K562 (cell line): ENCODE measurements around the gene DACT1. TPM values are rescaled to one million over a fixed set of nuclear protein-coding genes. Genes with fewer than 3 reads are reported as not detected.

Experiments
- ATAC-seq: fragments of 200-7000 bp; cut with Tn5 transposase; 3 replicates; pipeline ENCODE4 v1.9.1; 2020; ENCODE audit warnings: moderate library complexity
- BruUV-seq: library from RNA; stranded (reverse); fragments of 400-500 nt; replicated peaks from 2 replicates; lab custom pipeline; 2021; lab: Mats Ljungman, UMichigan
- CTCF ChIA-PET: fragments of 300-600 bp; formaldehyde crosslinking; extraction: SDS; loops from one replicate; lab custom pipeline; 2021; ENCODE audit warnings: low intra/inter-chr PET ratio; lab: Yijun Ruan, JAX
- POLR2A ChIA-PET: fragments of 300-600, 350-650 bp; sonication (Branson Sonifier 250); formaldehyde crosslinking; extraction: SDS; loops from one replicate; lab custom pipeline; 2021; ENCODE audit warnings: antibody characterized with exemption, inconsistent platforms; lab: Yijun Ruan, JAX
- DNase-seq, 4 experiments: peaks; one replicate each; pipeline versions ENCODE4 v3.0.0 to v3.0.0-alpha.2; 2011 to 2018; ENCODE audit warnings: low spot score in 3 of 4, mixed read lengths in 3 of 4; ENCODE audit errors: extremely low read depth in 1 of 4
- FAIRE-seq: peaks from 2 replicates; lab custom pipeline; 2011; peaks lifted over from hg19 to GRCh38; lab: Jason Lieb, UNC
- H2AFZ ChIP-seq: 2 replicates; pipeline ENCODE4 v1.6.0; 2011; ENCODE audit warnings: low read depth, low read length, control low read depth, inconsistent platforms
- H3K27ac ChIP-seq: fragments of 200-600 bp; 3 replicates; pipeline ENCODE4 v1.8.0; 2011; ENCODE audit warnings: low read depth, mild to moderate bottlenecking, control low read depth, inconsistent platforms, low read length, moderate library complexity, mixed read lengths; ENCODE audit errors: extremely low read depth
- H3K27me3 ChIP-seq, 2 experiments: fragments of 300-600 bp in 1 of 2; 2 replicates in 1 of 2; 3 replicates in 1 of 2; pipeline versions ENCODE4 v1.6.0 to v1.8.0; 2011; ENCODE audit warnings: inconsistent platforms in 2 of 2, low read length in 2 of 2, mild to moderate bottlenecking in 1 of 2, mixed read lengths in 1 of 2, moderate library complexity in 1 of 2; ENCODE audit not compliant: control insufficient read depth in 2 of 2, insufficient read depth in 2 of 2
- H3K36me3 ChIP-seq: fragments of 300-600 bp; 3 replicates; pipeline ENCODE4 v1.8.0; 2011; ENCODE audit warnings: mild to moderate bottlenecking, low read length, inconsistent platforms; ENCODE audit not compliant: control insufficient read depth, insufficient read depth
- H3K4me1 ChIP-seq, 2 experiments: fragments of 200-600 bp in 1 of 2; replicated peaks in 1 of 2; 2 replicates in 1 of 2; 3 replicates in 1 of 2; pipeline versions ENCODE4 v1.5.1 to v1.8.0; 2011; ENCODE audit warnings: inconsistent platforms in 2 of 2, low read length in 2 of 2, mild to moderate bottlenecking in 1 of 2, mixed read lengths in 1 of 2, moderate library complexity in 1 of 2; ENCODE audit not compliant: control insufficient read depth in 2 of 2, insufficient read depth in 2 of 2
- H3K4me2 ChIP-seq: 2 replicates; pipeline ENCODE4 v1.6.1; 2011; ENCODE audit warnings: low read length, control low read depth, inconsistent platforms, mixed read lengths; ENCODE audit not compliant: insufficient read depth
- H3K4me3 ChIP-seq: fragments of 200-600 bp; sonication (generic), shearing (Covaris generic); 2 replicates; pipeline ENCODE4 v1.5.1; 2016; ENCODE audit warnings: control low read depth, inconsistent platforms
- H3K79me2 ChIP-seq: fragments of 200-600 bp; 3 replicates; pipeline ENCODE4 v1.8.0; 2011; ENCODE audit warnings: low read length, inconsistent platforms; ENCODE audit not compliant: control insufficient read depth, insufficient read depth
- H3K9ac ChIP-seq, 2 experiments: 2 replicates each; pipeline versions ENCODE4 v1.6.0 to v1.6.1; 2011; ENCODE audit warnings: low read depth in 2 of 2, low read length in 2 of 2, control low read depth in 1 of 2, inconsistent platforms in 1 of 2, mild to moderate bottlenecking in 1 of 2, mixed read lengths in 1 of 2; ENCODE audit not compliant: insufficient read depth in 1 of 2
- H3K9me1 ChIP-seq: one replicate; pipeline ENCODE4 v1.6.0; 2011; ENCODE audit warnings: inconsistent platforms, mild to moderate bottlenecking, low read length, moderate library complexity; ENCODE audit not compliant: control insufficient read depth, insufficient read depth
- H3K9me3 ChIP-seq: replicated peaks from 2 replicates; pipeline ENCODE4 v1.5.1; 2011; ENCODE audit warnings: low read depth, low read length, inconsistent platforms; ENCODE audit not compliant: control insufficient read depth, insufficient read depth
- H4K20me1 ChIP-seq: replicated peaks from 2 replicates; pipeline ENCODE4 v1.6.1; 2011; ENCODE audit warnings: low read length, inconsistent platforms, mixed read lengths; ENCODE audit not compliant: control insufficient read depth, insufficient read depth
- HLTF ChIP-seq: fragments of 450-650 bp; IDR thresholded peaks from 2 replicates; pipeline ENCODE4 v1.6.1; 2016
- NFYB ChIP-seq: IDR thresholded peaks from 2 replicates; pipeline ENCODE4 v1.6.1; 2011; ENCODE audit warnings: mild to moderate bottlenecking, moderate library complexity; ENCODE audit not compliant: insufficient read length; ENCODE audit errors: extremely low read depth
- SRSF9 ChIP-seq: fragments of 200-400 bp; formaldehyde crosslinking; IDR thresholded peaks from 2 replicates; pipeline ENCODE4 v1.6.1; 2017; ENCODE audit warnings: low read depth, low read length, borderline replicate concordance
- STAG1 ChIP-seq: sonication (generic); formaldehyde crosslinking; IDR thresholded peaks from 2 replicates; pipeline ENCODE4 v1.5.0; 2020; ENCODE audit warnings: missing genetic modification reagents, borderline replicate concordance
- ZNF584 ChIP-seq: fragments of 200-800 bp; sonication (Bioruptor generic); IDR thresholded peaks from 2 replicates; pipeline ENCODE4 v1.6.1; 2016; ENCODE audit warnings: low read depth, mild to moderate bottlenecking, missing genetic modification characterization, missing compliant biosample characterization
- WGBS: fragments of 100-300 bp; shearing (Covaris generic); methylation state at CpG from one replicate; pipeline ENCODE4 v1.1.6; 2016; ENCODE audit warnings: low coverage, mixed read lengths; ENCODE audit not compliant: insufficient coverage; ENCODE audit errors: missing lambda C conversion rate; 5-methylcytosine and 5-hydroxymethylcytosine counted together
- in situ Hi-C: fragments of 300-500 bp; cut with MboI; formaldehyde crosslinking; loops from 4 replicates; pipeline ENCODE4 v1.15.0; 2018; ENCODE audit warnings: inconsistent platforms, mixed read lengths
- intact Hi-C: fragments of 100-400 bp; cut with micrococcal nuclease; formaldehyde crosslinking; loops from 2 replicates; pipeline ENCODE4 v1.14.2; 2022
- polyA plus RNA-seq, 8 experiments: library from polyadenylated mRNA; depleted of rRNA in 4 of 8; stranded (reverse) in 5 of 8; unstranded in 3 of 8; fragments of >200 nt; fragmentation: Nextera tagmentation in 2 of 8; fragmentation: Illumina TruSeq in 1 of 8; extraction: Ambion mirVana in 2 of 8; extraction: Trizol in 1 of 8; gene quantifications; 2 replicates each; pipeline versions ENCODE4 v1.2.1 to v1.2.3, GENCODE V29; 2011 to 2014; ENCODE audit warnings: inconsistent platforms in 1 of 8, missing spikeins in 1 of 8
- total RNA-seq, 7 experiments: library from RNA; depleted of rRNA in 6 of 7; stranded (reverse); fragments of >200 nt in 6 of 7; fragmentation: Illumina TruSeq in 2 of 7; extraction: Trizol in 2 of 7; gene quantifications; 2 replicates each; pipeline versions ENCODE4 v1.2.1 to v1.2.3, GENCODE V29; 2011 to 2021; ENCODE audit warnings: low replicate concordance in 1 of 7
- TF ChIP-seq, protein P1 (sequence below): fragments of 250-450 bp; sonication (Bioruptor Pico); IDR thresholded peaks from 2 replicates; pipeline ENCODE4 v1.8.0; 2021; ENCODE audit warnings: moderate library complexity, mild to moderate bottlenecking, inconsistent platforms
- TF ChIP-seq, protein P2 (sequence below): fragments of 450-650 bp; IDR thresholded peaks from 2 replicates; pipeline ENCODE4 v1.6.1; 2016; ENCODE audit warnings: missing biosample characterization, missing genetic modification characterization
- TF ChIP-seq, protein P3 (sequence below): fragments of 250-450 bp; sonication (Bioruptor Pico); IDR thresholded peaks from 2 replicates; pipeline ENCODE4 v1.5.0; 2020; ENCODE audit warnings: mild to moderate bottlenecking, borderline replicate concordance
- TF ChIP-seq, protein P4 (sequence below): fragments of 250-450 bp; sonication (Bioruptor Pico); IDR thresholded peaks from 2 replicates; pipeline ENCODE4 v1.8.0; 2021; ENCODE audit warnings: mild to moderate bottlenecking, moderate library complexity
- TF ChIP-seq, protein P5 (sequence below): fragments of 250-450 bp; sonication (Bioruptor Pico); IDR thresholded peaks from 2 replicates; pipeline ENCODE4 v1.5.0; 2021; ENCODE audit warnings: mild to moderate bottlenecking, moderate library complexity

The DACT1 gene
- total and polyA plus RNA-seq, 9 of the 15 experiments (the other 6 are each of a cell fraction or from before 2014, with no cell fraction given), result 0.07 to 0.30 (median 0.13) TPM

DNA sequence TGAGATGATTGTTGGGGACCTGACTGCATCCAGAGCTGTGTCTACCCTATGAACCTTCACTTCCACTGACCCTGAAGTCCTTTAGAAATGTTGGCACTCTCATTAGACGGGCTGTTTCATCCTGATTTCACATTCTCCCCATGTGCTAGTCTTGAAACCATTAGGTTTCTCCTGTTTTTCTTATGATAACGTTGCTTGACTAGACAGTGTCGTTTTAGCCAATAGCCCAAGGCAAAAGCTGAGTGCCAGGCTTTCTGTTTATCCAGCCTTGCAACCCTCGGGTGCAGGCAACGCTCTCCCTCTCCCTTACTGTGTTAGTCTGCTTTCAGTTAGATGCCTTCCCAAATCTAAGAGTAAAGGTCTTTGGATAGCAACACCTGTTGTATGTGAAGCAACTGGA is 30.1 kb downstream of the DACT1 start:
- WGBS, result 0% methylated on average over 5 of the region's 5 CpGs
- ChIA-PET POLR2A (no interaction called here), CTCF (no interaction called here)
- intact Hi-C loops, result no loop called here
- in situ Hi-C loops, result no loop called here
- Histone ChIP-seq H3K4me1 (no peaks in the 10 kb centered on the region), H3K4me2 (no peak overlapping the region), H3K9ac (no peak overlapping the region), H3K9me1 (no peaks in the 10 kb centered on the region), H2AFZ (no peak overlapping the region), H3K36me3 (no peaks in the 10 kb centered on the region), H3K79me2 (no peaks in the 10 kb centered on the region), H3K27ac (no peak overlapping the region), H4K20me1 (no peaks in the 10 kb centered on the region), H3K9me3 (no peaks in the 10 kb centered on the region), H3K4me3 (no peak overlapping the region), H3K27me3 (peaks cover 0 to 6% of the 10 kb centered on the region in 2 experiments; a peak in 1 of 5 replicates)
- no peak for ATAC-seq
- BruUV-seq, result no TSS peak
- FAIRE-seq, result no peak
- DNase-seq, result no peak
- TF ChIP-seq NFYB (no peak), SRSF9 (no peak), HLTF (no peak), STAG1 (CRISPR knock-in tag) (no peak), ZNF584 (CRISPR knock-in tag) (no peak)
- TF ChIP-seq, protein P1, sequence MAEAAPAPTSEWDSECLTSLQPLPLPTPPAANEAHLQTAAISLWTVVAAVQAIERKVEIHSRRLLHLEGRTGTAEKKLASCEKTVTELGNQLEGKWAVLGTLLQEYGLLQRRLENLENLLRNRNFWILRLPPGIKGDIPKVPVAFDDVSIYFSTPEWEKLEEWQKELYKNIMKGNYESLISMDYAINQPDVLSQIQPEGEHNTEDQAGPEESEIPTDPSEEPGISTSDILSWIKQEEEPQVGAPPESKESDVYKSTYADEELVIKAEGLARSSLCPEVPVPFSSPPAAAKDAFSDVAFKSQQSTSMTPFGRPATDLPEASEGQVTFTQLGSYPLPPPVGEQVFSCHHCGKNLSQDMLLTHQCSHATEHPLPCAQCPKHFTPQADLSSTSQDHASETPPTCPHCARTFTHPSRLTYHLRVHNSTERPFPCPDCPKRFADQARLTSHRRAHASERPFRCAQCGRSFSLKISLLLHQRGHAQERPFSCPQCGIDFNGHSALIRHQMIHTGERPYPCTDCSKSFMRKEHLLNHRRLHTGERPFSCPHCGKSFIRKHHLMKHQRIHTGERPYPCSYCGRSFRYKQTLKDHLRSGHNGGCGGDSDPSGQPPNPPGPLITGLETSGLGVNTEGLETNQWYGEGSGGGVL (CRISPR knock-in tag), result no peak
- TF ChIP-seq, protein P2, sequence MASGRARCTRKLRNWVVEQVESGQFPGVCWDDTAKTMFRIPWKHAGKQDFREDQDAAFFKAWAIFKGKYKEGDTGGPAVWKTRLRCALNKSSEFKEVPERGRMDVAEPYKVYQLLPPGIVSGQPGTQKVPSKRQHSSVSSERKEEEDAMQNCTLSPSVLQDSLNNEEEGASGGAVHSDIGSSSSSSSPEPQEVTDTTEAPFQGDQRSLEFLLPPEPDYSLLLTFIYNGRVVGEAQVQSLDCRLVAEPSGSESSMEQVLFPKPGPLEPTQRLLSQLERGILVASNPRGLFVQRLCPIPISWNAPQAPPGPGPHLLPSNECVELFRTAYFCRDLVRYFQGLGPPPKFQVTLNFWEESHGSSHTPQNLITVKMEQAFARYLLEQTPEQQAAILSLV (tag), result no peak
- TF ChIP-seq, protein P3, sequence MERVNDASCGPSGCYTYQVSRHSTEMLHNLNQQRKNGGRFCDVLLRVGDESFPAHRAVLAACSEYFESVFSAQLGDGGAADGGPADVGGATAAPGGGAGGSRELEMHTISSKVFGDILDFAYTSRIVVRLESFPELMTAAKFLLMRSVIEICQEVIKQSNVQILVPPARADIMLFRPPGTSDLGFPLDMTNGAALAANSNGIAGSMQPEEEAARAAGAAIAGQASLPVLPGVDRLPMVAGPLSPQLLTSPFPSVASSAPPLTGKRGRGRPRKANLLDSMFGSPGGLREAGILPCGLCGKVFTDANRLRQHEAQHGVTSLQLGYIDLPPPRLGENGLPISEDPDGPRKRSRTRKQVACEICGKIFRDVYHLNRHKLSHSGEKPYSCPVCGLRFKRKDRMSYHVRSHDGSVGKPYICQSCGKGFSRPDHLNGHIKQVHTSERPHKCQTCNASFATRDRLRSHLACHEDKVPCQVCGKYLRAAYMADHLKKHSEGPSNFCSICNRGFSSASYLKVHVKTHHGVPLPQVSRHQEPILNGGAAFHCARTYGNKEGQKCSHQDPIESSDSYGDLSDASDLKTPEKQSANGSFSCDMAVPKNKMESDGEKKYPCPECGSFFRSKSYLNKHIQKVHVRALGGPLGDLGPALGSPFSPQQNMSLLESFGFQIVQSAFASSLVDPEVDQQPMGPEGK (CRISPR knock-in tag), result no peak
- TF ChIP-seq, protein P4, sequence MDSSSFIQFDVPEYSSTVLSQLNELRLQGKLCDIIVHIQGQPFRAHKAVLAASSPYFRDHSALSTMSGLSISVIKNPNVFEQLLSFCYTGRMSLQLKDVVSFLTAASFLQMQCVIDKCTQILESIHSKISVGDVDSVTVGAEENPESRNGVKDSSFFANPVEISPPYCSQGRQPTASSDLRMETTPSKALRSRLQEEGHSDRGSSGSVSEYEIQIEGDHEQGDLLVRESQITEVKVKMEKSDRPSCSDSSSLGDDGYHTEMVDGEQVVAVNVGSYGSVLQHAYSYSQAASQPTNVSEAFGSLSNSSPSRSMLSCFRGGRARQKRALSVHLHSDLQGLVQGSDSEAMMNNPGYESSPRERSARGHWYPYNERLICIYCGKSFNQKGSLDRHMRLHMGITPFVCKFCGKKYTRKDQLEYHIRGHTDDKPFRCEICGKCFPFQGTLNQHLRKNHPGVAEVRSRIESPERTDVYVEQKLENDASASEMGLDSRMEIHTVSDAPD, result no peak
- TF ChIP-seq, protein P5, sequence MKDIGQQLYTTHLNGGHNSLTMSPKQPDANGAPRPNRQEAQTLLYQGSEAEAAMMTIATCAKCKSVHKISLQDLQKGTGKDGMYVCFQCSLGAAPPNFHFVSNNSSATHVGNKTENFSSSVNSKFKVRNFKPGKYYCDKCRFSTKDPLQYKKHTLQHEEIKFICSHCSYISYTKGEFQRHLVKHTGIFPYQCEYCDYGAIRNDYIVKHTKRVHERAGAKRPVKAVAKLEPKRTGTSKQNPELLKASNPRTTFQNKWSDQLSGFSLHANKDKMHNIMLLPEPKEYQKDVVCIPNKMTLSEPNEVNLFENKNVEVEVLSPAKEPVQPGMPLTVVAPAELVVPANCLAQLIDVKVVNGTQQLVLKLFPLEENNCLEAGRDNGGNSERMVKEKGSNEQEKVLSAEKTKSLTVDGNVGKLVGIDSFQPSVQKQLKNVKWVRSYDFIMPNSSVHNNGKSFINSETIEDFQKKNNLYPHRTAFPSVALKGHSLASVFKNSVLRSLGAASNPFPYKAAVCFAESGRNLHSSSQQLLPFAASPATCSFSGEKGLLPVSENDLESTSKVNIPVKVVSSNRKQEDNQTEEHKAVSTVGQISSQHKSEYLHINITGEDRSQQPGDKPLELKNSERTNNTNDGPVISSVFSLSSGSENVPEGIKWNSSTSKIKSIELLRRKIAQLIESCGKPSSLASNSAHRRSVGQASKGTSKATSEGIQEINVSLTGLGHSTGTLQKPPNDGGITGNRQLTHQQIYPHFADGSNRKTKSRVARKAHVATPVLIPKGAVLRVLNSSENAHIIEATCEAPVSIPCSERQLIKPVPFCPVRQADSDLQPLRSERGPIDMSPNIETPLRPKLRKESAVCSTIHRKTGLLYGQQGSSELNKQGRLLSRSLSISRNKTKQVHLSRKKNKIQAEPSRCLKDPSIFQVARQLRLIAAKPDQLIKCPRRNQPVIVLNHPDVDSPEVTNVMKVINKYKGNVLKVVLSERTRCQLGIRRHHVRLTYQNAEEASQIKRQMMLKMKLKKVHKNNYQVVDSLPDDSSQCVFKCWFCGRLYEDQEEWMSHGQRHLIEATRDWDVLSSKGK (CRISPR knock-in tag), result no peak
